PC-9 (cell line): Measurements from ENCODE around the gene ARMC9.

Source experiments
- CTCF ChIP-seq: fragments of 200-600 bp; sonication (generic); conservative IDR thresholded peaks from 2 replicates; pipeline ENCODE4 v1.6.1; 2017; ENCODE audit warnings: mixed run types, antibody characterized with exemption, mild to moderate bottlenecking, moderate library complexity
- EZH2 ChIP-seq: fragments of 200-600 bp; sonication (generic); IDR thresholded peaks from 2 replicates; pipeline ENCODE4 v1.8.0; 2017; ENCODE audit warnings: antibody characterized with exemption, low read depth

- TF ChIP-seq CTCF (no peak), EZH2 (no peak)
Observed at GRCh38 chr2:231335591-231335990, 137.2 kb downstream of the ARMC9 start.
